ENCODE measurements around the gene SLC6A13. TPM values are rescaled to one million over a fixed set of nuclear protein-coding genes. Genes with fewer than 3 reads are reported as not detected.

The SLC6A13 gene
- total RNA-seq, 2 experiments from 2014 or later = 0.09 TPM; not detected in 1

- no peaks in the 10 kb centered on the region for H3K9me2 ChIP-seq (ENCODE audit: insufficient read depth, low read length)
- no peaks in the 10 kb centered on the region for H3K79me2 ChIP-seq (ENCODE audit: insufficient read depth, low read depth, low read length)
- intact Hi-C loops (cut with micrococcal nuclease; ENCODE audit: unreplicated experiment) = no loop called here
- H4K20me1 ChIP-seq (ENCODE audit: insufficient read depth, low read length) = no peaks in the 10 kb centered on the region
- no peaks in the 10 kb centered on the region for H3K36me3 ChIP-seq (ENCODE audit: insufficient read depth, low read length)
- H3K4me3 ChIP-seq (ENCODE audit: low read depth, low read length, poor library complexity, severe bottlenecking) = no peak overlapping the region
- no TSS peak for BruUV-seq (replicated peaks)
- H3K4me1 ChIP-seq (ENCODE audit: insufficient read depth, low read length, poor library complexity, severe bottlenecking) = no peaks in the 10 kb centered on the region
- no peak for TF ChIP-seq CTCF (conservative IDR thresholded peaks at IDR 0.05; ENCODE audit: low read length)
- TF ChIP-seq EZH2phosphoT487 (IDR thresholded peaks at IDR 0.05; ENCODE audit: borderline replicate concordance, low read depth, low read length) = no peak
- 0 out of 2 replicates have a peak, but pooled peaks cover 5% of the 10 kb centered on the region for H3K9me3 ChIP-seq (ENCODE audit: low read length)
- DNase-seq (ENCODE audit: low spot score) = no peak
- CTCF ChIA-PET (ENCODE audit: unreplicated experiment) = no interaction called here
- H3K27ac ChIP-seq (ENCODE audit: low read depth, low read length, poor library complexity, severe bottlenecking) = no peak overlapping the region
- H3K4me2 ChIP-seq (ENCODE audit: low read length) = no peak overlapping the region
- POLR2A ChIA-PET = no interaction called here
- H2AFZ ChIP-seq (ENCODE audit: low read length) = no peak overlapping the region
Measured at GRCh38 chr12:238736-239398, 23.8 kb downstream of the SLC6A13 start.

GRCh38 chr12:238116-238515 lies 24.5 kb downstream of the SLC6A13 start:
- POLR2A ChIA-PET = no interaction called here
- intact Hi-C loops (cut with micrococcal nuclease; ENCODE audit: unreplicated experiment) = no loop called here
- no TSS peak for BruUV-seq (replicated peaks)

More at GRCh38 chr12:238116-238515, 24.5 kb downstream of the SLC6A13 start:
- DNase-seq (ENCODE audit: low spot score) = no peak
- Histone ChIP-seq H3K4me3 (ENCODE audit: low read depth, low read length, poor library complexity, severe bottlenecking) (no peak overlapping the region), H2AFZ (ENCODE audit: low read length) (no peak overlapping the region), H3K4me1 (ENCODE audit: insufficient read depth, low read length, poor library complexity, severe bottlenecking) (no peaks in the 10 kb centered on the region), H3K4me2 (ENCODE audit: low read length) (no peak overlapping the region), H3K27ac (ENCODE audit: low read depth, low read length, poor library complexity, severe bottlenecking) (no peak overlapping the region), H3K36me3 (ENCODE audit: insufficient read depth, low read length) (no peaks in the 10 kb centered on the region), H3K79me2 (ENCODE audit: insufficient read depth, low read depth, low read length) (no peaks in the 10 kb centered on the region), H3K9me2 (ENCODE audit: insufficient read depth, low read length) (no peaks in the 10 kb centered on the region), H3K9me3 (ENCODE audit: low read length) (0 out of 2 replicates have a peak, but pooled peaks cover 5% of the 10 kb centered on the region), H4K20me1 (ENCODE audit: insufficient read depth, low read length) (no peaks in the 10 kb centered on the region)
- CTCF ChIA-PET (ENCODE audit: unreplicated experiment) = no interaction called here
- no peak for TF ChIP-seq EZH2phosphoT487 (IDR thresholded peaks at IDR 0.05; ENCODE audit: borderline replicate concordance, low read depth, low read length)
- TF ChIP-seq CTCF (conservative IDR thresholded peaks at IDR 0.05; ENCODE audit: low read length) = no peak

Data from OCI-LY7 (cell line).